ENCODE results near the gene METAP2. TPM values are rescaled to one million over a fixed set of nuclear protein-coding genes. Genes with fewer than 3 reads are reported as not detected.

The METAP2 gene
- polyA plus RNA-seq, 1 of the 3 experiments (the other 2 are of a cell fraction), result 35.8 TPM

GRCh38 chr12:95481072-95481471 is 7.1 kb downstream of the METAP2 start:
- 98% methylated on average over 3 of the region's 3 CpGs for WGBS (ENCODE audit: low lambda C conversion rate)
- TF ChIP-seq USF2 (IDR thresholded peaks at IDR 0.05; ENCODE audit: borderline replicate concordance, low read depth, low read length) (no peak), NFIC (IDR thresholded peaks at IDR 0.05; ENCODE audit: borderline replicate concordance) (no peak), RXRA (IDR thresholded peaks at IDR 0.05; ENCODE audit: borderline replicate concordance, low read depth) (no peak), IRF3 (IDR thresholded peaks at IDR 0.05; ENCODE audit: low read depth, low read length) (no peak), FOXJ3 (CRISPR knock-in tag; IDR thresholded peaks at IDR 0.05) (no peak), EZH2phosphoT487 (IDR thresholded peaks at IDR 0.05; ENCODE audit: borderline replicate concordance, low read depth) (no peak), RAD21 (IDR thresholded peaks at IDR 0.05; ENCODE audit: low read length) (no peak), CHD2 (IDR thresholded peaks at IDR 0.05; ENCODE audit: low read length, partially characterized antibody) (no peak), TAF1 (IDR thresholded peaks at IDR 0.05; ENCODE audit: borderline replicate concordance, low read depth, low read length) (no peak), ELF1 (IDR thresholded peaks at IDR 0.05) (no peak), GATA2 (CRISPR knock-in tag; IDR thresholded peaks at IDR 0.05) (no peak), PBX3 (IDR thresholded peaks at IDR 0.05) (no peak), NRF1 (IDR thresholded peaks at IDR 0.05; ENCODE audit: low read depth, low read length) (no peak), SIN3A (IDR thresholded peaks at IDR 0.05; ENCODE audit: borderline replicate concordance, low read depth, low read length) (no peak), CTCF (IDR thresholded peaks at IDR 0.05) (no peak), MEF2A (IDR thresholded peaks at IDR 0.05; ENCODE audit: borderline replicate concordance, low read depth) (no peak)
- CTCF ChIA-PET, result no interaction called here

More at GRCh38 chr12:95481072-95481471, 7.1 kb downstream of the METAP2 start:
- POLR2A ChIA-PET, result no interaction called here
- Histone ChIP-seq H3K4me1 (ENCODE audit: control insufficient read depth in 1 of 2, insufficient read depth in 2 of 2, low read depth in 1 of 2, low read length in 1 of 2) (peaks cover 0 to 10% of the 10 kb centered on the region in 2 experiments; a peak in 2 of 4 replicates), H4K20me1 (ENCODE audit: insufficient read depth) (peaks cover 39% of the 10 kb centered on the region), H3K4me2 (no peak overlapping the region), H3K9ac (no peak overlapping the region), H3K79me2 (ENCODE audit: insufficient read depth) (peaks cover 88% of the 10 kb centered on the region), H3K27me3 (ENCODE audit: insufficient read depth) (no peaks in the 10 kb centered on the region), H3K9me3 (no peaks in the 10 kb centered on the region), H3K4me3 (ENCODE audit: low read depth in 2 of 2, low read length in 1 of 2) (no peak overlapping the region), H3K36me3 (replicated peaks in 1 of 2; ENCODE audit: control insufficient read depth in 1 of 2, insufficient read depth in 2 of 2, low read length in 1 of 2) (peaks cover 32 to 35% of the 10 kb centered on the region in 2 experiments), H3K9me2 (no peaks in the 10 kb centered on the region), H3K27ac (ENCODE audit: low read depth in 2 of 2, low read length in 1 of 2) (no peak overlapping the region), H2AFZ (ENCODE audit: low read depth) (no peak overlapping the region), H3F3A (replicated peaks; ENCODE audit: insufficient read depth) (peaks cover 13% of the 10 kb centered on the region)
- DNase-seq, result no peak

Measured in SK-N-SH (cell line).